GM11168 (cell line): ENCODE measurements around the gene STOML1.
"Not testable (repeated sequence)": the region's sequence is repeated elsewhere in the genome, so short reads cannot be mapped to it uniquely, and the experiment has no call there.

Experiments used
- in situ Hi-C: fragments of 300-500 bp; cut with MboI; formaldehyde crosslinking; loops from one replicate; pipeline ENCODE4 v1.12.0; 2022; ENCODE audit warnings: low sequenced_read_pairs; ENCODE audit not compliant: unreplicated experiment

The STOML1 gene

DNA sequence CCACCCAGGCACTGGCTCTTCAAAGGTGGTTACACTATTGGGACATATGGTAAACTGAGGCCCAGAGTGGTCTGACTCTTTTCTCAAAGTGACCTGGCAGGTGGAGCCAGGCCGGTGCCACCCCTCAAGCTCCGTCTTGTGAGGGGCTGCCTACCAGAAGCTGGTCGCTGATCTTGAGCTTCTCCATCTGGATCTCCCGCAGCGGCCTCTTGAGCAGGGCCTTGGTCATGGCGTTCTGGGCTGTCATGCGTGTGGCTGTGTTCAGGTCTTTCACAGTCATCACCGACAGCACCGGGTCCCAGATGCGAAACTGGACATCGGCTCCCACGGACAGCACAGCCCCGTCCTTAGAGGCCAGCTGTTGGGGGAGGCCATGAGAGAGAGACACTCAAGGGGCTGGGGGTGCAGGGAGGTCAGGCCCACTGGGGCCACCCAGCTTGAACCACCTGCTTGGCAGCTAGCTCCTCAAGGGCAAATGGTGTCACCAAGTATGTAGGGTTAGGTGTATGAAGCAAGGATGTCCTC is 3.6 kb downstream of the STOML1 start:
- in situ Hi-C loops, result no loop called here

DNA sequence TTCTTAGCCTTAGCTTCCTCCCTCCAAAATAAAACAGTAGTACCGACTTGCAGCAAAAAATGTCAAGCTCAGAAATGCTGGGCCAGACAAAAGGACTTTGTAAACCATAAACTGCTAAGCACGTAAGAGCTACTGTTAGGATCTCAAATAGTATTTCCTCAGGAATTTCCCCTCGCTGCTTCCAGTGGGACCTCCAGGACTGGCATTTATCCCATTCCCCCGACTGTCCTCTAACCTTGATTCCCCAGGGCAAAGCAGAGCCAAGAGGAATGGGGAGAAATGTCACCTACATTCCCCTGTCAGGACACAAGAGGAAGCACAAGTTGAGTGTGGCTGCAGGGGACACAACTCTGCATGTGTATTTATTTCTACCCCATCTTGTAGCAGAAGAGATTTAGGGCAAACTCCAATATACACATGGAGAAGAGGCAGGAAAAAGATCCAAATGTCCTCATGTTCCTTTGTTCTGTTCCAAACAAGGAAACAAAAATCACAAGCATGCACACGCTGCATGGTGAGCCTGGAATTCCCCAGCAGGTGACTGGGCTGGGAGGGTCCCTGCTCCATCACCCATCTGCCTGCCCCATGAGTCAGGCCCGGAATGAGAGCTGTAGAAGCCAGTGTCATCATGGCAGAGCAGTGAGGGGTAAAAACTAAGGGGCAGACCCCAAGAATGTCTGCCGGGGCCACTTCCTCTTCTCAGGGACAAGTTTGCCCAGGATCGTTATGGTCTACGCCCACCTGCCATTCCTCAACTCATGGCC is 4.2 kb downstream of the STOML1 start:
- in situ Hi-C loops, result no loop called here

DNA sequence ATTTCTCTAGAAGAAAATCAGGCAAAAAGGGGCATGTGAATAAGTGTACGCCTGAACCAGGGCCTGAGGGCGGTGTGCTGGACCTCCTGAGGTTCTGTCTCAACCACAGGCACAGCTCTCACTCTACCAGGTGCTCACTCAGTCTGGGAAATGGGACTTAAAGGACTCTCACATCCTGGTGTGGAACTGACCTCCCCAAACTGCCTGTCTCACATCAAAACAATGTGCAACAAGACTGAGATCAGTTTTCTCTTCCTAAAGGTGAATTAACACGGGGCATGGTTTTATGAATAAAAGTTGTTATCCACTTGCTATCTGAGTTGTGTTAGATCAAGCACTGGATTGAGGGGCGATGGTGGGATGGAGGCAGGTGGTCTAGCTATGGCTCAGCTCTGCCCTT is 4.8 kb downstream of the STOML1 start:
- in situ Hi-C loops, result no loop called here

DNA sequence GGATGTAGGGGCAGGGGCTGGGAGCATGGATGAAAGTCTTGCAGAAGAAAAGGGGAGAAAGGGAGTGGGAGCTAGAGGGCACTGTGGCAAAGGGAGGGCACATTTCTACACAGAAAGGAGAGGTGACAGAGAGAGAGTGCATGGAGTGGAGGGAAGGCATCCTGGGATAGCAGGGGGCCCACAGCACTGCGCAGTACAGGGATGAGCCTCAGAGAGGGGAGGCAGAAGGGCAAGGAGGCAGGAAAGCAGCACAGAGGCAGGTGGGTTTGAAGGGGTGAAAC is 5.4 kb downstream of the STOML1 start:
- in situ Hi-C loops, result no loop called here

DNA sequence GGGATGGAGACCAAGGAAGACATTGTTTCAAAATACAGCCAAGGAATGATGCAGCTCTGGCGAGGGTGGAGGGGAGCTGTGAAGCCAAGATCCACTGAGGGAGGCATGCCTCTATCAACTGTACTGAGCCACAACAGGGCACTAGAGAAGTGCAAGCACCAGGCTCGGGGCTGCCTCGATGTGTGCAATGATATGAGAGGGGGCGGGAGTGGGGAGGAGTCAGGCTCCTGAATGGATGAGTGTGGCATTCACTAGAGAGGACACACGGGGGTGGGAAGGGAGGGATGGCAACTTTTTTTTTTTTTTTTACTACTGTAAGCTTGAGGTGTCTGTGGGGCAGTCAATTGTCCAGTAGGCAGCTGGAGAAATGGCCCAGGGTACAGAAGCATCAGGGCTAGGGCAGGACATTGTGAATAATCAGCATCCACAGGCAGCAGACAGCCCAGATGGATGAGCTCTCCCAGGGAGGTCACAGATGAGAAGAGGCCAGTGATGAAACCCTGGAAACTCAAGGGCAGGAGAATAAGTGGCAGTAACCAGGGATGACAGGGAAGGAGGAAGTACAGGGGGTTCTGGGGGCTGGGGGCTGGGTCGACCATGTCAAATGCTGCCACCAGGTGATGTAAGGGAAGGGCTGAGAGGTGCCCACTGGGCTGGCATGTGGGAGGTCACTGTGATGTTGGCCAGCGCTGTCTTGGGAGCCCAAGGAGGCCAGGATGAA is 5.9 kb downstream of the STOML1 start:
- in situ Hi-C loops, result no loop called here

DNA sequence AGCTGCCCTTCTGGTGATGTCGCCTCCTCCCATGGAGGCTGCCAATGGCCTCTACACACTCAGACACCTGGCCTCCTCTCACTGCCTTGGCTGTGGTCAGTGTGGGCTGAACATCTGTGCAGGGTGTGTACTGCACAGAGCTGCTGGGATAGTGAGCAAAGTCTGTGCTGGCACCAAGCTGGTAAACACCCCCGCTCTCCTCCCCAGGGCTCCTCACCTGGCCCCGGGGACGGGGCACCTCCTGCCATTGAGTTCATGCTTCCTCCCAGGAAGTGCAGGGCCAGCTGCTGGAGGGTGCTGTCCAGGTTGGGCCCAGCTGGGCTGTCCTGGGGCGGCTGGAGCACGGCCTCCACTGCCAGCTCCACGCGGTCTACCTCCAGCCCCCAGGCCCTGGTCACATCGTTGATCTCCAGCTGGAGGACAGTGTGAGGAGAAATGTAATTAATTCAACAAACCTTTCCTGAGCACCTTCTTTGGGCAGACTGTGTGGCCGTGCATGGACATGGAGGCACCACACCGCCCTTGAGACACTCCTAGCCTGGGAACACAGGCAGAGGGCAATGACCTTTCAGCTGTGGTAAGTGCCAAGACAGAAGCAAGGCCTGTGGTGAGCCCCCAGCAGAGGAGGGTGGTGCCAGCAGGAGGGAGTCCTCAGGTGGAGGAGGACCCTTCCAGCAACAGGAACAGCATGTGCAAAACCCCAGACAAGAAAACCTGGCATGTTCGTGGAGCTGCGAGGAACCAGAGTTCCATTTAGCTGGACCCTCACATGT is 6.8 kb downstream of the STOML1 start:
- in situ Hi-C loops, result no loop called here

DNA sequence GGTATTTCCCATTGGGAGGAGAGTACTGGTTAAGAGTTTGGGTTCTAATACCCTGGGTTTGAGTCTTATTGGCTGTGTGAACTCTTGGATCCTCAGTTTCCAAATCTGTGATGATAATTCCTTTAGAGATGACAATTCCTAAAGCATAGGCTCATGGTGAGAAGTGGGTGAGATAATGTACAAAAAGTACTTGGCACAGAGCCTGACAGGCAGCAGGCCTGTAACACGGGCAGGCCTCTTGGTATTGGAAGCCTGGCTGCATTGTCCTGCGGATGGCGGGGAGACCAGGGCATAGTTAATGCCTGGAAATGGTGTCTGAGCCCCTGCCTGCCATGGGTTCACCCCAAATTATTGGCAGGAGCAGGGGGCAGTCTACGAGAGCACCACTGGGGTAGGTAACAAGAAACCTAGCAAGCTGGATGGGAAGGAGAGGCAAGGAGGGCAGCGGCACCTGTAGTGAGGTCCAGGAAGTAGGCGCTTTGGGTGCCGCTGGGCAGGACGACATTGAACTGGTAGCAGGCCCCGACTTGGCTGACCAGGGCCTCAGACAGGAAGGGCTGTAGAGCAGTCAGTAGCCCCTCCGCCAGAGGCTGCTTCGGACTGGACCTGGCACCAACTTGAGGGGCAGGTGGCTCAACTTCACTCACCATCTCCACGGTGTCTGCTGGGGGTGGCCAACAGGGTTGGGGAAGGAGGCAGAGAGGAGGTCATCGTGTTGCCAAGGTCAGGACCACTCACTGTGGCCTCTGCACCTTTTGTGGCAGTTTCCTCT is 7.7 kb downstream of the STOML1 start:
- in situ Hi-C loops, result no loop called here

DNA sequence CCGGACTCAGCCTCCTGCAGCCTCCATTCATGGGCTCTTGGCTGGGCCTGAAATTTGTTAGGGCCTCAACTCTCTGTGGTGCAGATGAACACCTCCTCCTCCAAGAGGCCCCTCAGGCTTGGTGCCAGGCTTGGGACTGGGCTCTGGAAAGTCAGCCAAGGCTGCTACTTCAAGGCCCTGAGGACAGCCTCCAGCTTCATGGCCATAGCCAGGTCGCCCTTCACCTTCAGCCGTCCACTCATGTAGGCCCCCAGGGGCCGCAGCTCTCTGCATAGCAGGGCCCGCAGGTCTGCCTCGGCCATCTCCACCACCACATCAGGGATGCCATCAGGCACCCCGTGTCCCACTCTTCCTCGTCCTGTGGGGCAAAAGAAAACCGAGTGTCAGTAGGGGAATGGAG is 8.3 kb downstream of the STOML1 start:
- in situ Hi-C loops, result no loop called here

DNA sequence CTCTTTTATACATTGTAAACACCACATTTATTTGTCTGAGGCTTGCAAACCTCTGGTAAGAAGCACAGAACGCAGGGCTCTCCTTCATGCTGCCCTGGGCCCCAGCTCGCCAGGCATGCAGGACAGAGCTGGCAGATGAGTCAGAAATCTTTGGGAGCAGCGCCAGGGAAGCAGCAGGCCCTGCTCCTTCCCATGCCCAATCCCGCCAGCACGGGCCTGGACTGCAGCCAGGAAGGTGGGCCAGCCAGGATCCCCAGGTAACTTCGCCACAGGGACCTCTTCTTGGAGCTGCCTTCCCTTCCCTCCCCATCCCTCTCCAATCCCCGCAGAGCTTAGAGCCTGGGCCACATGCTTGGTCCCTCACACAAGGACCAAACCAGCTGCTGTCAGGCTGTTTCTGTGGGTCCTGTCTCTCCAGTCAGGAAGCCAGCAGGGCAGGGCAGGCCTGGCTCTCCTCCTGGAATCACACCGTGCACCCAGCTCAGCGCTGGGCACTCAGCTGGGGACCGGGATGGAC is 8.8 kb downstream of the STOML1 start:
- in situ Hi-C loops, result no loop called here

DNA sequence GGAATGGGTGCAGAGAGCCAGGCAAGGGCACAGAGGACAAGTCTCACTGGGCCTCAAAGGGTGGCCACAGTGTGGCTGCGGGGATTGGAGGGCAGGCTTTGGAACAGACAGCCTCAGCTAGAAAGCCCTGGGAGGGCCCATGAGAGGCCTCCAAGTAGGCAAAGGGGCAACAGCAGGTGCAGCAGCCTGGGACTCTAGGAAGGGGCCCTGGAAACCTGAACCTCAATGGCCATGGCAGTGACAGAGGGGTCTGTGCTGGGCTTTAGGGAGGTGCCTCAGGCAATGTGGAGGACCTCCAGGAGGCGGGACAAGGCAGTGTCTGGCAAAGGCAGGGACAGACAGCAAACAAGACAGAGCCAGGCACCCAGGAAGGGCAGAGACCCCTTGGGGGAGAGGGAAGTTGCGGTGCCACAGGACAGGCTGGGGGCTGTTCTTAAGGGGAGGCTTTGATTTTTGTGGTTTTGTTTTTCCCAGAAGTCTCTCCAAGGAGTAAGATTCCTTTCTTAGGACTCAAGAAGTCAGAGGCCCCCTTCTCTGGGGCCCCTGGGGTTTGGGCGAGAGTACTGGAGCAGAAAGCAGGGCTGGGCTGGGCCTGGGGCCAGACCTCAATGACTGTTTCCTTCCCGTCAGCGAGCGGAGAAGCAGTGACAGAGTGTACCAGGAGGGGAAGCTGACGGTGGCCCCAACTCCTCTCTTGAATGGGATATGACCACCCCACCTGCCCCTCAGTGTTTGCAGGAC is 9.7 kb downstream of the STOML1 start:
- in situ Hi-C loops, result no loop called here

DNA sequence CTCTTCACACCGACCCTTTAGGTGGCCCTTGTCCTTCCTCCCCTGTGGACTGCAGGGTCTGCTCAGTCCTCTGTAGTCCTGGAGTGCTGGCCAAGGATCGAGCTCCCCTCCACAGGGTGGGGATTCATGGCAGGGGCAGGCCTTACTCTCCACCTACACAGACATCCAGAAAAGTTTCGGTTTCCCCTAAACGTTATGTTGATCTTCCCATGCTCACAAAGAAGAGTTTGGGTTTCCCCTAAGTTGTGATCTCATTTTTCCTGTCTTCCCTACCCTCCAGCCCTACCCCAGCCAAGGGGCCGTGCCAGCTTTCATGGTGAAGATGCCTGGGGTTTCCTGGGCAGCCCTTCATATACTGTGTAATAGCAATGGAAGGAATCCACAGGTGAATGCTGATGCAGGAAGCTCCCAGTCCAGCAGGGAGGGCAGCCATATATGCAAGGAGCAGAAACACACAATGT is 10.3 kb downstream of the STOML1 start:
- in situ Hi-C loops, result no loop called here

DNA sequence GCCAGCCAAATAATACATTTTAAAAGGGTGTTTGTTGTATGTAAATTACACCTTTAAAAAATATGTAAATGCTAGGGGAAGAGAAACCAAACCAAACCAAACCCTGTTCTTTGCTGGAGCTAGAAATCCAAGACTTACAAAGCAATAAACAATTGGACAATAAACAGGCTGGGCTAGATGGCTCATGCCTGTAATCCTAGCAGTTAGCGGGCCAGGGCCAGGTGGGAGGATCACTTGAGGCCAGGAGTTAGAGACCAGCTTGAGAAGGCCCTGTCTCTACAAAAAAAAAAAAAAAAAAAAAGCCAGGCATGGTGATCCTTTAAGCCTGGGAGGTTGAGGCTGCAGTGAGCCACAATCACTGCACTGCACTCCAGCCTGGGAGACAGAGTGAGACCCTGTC is 12.5 kb downstream of the STOML1 start:
- in situ Hi-C loops, result no loop called here

DNA sequence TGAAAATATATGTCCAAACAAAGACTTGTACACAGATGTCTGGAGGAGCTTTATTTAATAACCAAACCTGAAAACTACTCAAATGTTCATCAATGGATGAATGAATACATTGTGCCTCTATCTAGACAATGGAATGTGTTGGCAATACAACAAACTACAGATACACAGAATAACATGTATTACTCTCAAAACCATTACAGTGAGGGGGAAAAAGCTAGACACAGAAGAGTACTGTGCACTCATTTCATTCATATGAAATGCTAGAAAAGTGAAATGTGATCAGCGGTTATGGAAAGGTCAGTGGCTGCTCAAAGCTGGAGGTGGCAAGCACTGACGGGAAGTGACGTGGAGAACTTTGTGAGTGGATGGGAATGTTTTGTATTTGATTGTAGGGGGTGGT is 13.2 kb downstream of the STOML1 start:
- in situ Hi-C loops, result no loop called here

DNA sequence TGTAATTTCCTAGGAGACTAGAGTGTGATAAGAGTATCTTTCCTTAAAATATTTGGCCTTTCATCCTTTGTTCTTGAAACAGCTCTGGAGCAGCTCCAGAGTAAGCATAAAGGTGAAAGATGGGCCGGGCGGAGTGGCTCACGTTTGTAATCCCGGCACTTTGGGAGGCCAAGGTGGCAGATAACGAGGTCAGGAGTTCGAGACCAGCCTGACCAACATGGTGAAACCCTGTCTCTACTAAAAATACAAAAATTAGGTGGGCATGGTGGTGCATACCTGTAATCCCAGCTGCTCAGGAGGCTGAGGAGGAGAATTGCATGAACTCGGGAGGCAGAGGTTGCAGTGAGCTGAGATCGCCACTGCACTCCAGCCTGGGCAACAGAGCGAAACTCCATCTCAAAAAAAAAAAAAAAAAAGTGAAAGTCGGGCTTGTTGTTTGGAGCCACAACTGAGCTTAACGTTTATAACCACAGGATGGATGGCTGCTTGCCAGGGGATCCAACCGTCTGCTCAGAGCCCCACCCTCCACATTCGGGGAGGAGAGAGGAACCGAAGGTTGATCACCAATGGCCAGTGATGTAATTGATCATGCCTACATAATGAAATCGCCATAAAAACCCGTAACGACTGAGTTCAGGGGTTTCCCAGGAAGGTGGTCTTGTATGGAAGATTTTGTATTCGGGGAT is 16.5 kb downstream of the STOML1 start:
- in situ Hi-C loops, result not testable (repeated sequence)

DNA sequence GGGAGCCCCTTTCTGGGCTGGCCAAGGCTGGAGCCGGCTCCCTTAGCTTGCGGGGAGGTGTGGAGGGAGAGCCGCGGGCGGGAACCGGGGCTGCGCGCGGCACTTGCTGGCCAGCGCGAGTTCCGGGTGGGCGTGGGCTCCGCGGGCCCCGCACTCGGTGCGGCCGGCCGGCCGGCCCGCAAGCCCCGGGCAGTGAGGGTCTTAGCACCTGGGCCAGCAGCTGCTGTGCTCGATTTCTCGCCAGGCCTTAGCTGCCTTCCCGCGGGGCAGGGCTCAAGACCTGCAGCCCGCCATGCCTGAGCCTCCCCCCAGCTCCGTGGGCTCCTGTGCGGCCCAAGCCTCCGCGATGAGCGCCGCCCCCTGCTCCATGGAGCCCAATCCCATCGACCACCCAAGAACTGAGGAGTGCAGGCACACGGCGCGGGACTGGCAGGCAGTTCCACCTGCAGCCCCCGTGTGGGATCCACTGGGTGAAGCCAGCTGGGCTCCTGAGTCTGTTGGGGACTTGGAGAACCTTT is 18.4 kb downstream of the STOML1 start:
- in situ Hi-C loops, result not testable (repeated sequence)

DNA sequence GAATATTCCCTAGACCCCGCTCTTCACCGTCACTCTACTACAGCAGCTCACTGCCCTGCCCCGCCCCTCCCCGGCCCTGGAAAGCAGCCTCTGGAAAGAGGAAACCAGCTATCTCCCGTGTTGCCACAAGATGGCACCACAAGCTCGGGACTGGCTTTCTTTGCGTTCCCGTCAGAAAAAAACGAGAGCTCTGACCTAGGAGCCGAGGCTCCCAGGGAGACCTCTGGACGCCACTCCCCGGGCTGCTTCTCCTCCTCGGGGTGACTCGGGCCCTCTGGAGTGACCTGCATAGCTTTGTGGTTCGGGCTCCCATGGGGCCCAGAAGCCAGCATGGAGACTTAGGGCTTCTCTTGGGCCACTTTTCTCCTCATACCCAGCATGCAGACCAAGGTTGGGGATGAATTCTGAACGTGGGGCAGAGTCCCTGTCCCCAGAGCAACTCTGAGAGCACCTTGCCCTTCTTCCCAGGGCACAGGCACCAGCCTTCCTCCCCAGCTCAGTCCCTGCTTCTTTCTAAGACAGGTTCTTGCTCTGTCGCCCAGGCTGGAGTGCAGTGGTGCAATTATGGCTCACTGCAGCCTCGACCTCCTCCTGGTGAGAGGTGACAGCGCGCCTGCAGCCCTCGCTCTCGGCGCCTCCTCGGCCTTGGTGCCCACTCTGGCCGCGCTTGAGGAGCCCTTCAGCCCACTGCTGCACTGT is 19.0 kb downstream of the STOML1 start:
- in situ Hi-C loops, result no loop called here

DNA sequence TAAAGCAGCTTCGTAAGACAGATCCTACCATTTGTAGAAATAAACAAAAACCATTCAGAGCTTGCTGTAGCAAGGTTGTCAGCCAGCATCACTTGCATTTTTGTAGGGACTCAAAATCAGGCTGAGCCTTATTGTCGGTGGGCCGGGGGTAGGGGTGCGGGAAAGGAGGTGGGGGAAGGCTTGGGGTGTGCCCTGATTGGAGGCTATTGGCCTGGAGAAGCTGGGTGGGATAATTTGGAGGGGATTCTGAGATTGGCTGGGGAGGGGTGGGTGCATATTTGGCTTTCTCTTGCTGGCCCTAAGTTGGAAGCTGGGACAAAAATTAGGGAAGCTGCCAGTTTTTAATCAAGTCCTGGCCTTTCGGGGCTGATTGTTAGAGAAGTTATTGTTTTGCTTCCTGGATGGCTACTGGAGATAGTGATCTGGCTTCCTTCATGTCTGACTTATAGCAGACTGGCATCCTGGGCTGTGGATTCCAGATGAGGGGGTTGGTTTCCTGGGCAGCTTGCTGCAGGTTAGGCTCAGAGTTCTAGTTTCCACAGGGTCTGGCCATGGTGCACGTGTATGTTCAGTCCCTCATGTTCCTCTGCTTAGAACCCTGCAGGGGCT is 22.8 kb downstream of the STOML1 start:
- in situ Hi-C loops, result no loop called here

DNA sequence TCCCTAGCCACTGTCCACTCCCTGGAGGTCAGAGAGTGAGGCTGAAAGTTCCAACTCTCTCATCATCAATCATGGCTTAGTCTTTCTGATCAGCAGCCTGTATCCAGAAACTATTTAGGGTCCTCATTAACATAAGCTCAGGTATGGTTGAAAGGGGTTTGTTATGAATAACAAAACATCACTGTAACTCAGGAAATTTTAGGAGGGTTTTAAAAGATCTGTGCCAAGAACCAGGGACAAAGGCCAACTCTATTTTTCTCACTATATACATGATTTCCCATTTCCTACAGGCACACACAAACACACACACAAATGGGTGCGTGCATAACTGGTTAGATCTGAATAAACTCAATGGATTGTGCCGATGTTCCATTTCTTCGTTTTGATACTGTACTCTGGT is 23.6 kb downstream of the STOML1 start:
- in situ Hi-C loops, result no loop called here
